HEK293 (cell line): ENCODE results near the gene PCBP3.
"Not testable (repeated sequence)": the region's sequence is repeated elsewhere in the genome, so short reads cannot be mapped to it uniquely, and the experiment has no call there.

Experiments used
- CTCF ChIA-PET: fragments of 350-600 bp; formaldehyde crosslinking; extraction: SDS; loops from one replicate; lab custom pipeline; 2021; ENCODE audit warnings: antibody characterized with exemption; lab: Yijun Ruan, JAX
- POLR2A ChIA-PET: fragments of 300-600 bp; formaldehyde crosslinking; extraction: SDS; loops from one replicate; lab custom pipeline; 2020; ENCODE audit warnings: antibody characterized with exemption, inconsistent platforms; lab: Yijun Ruan, JAX
- H3K27ac ChIP-seq: fragments of 200-500 bp; sonication (Bioruptor generic); 2 replicates; pipeline ENCODE4 v1.5.1; 2014; ENCODE audit warnings: low read depth, low read length, control low read depth, inconsistent platforms; ENCODE audit errors: extremely low read depth
- H3K36me3 ChIP-seq, 2 experiments: fragments of 200-500 bp in 1 of 2; sonication (Bioruptor generic) in 1 of 2; 1 replicate in 1 of 2; 2 replicates in 1 of 2; pipeline ENCODE4 v1.5.1; 2014 to 2017; ENCODE audit warnings: inconsistent platforms in 2 of 2, low read length in 2 of 2; ENCODE audit not compliant: control insufficient read depth in 2 of 2, insufficient read depth in 1 of 2
- H3K4me1 ChIP-seq: fragments of 200-500 bp; sonication (Bioruptor generic); 2 replicates; pipeline ENCODE4 v1.5.1; 2014; ENCODE audit warnings: mild to moderate bottlenecking, low read length, inconsistent platforms; ENCODE audit not compliant: control insufficient read depth, insufficient read depth
- H3K4me3 ChIP-seq: 2 replicates; pipeline ENCODE4 v1.5.1; 2011; ENCODE audit warnings: low read depth, mild to moderate bottlenecking, control low read depth, low read length, moderate library complexity
- H3K9me3 ChIP-seq: fragments of 200-500 bp; sonication (Bioruptor generic); 2 replicates; pipeline ENCODE4 v1.5.1; 2014; ENCODE audit warnings: low read depth, low read length, inconsistent platforms; ENCODE audit not compliant: control insufficient read depth, insufficient read depth
- GLI4 ChIP-seq: fragments of 450-650 bp; formaldehyde crosslinking; IDR thresholded peaks from 2 replicates; pipeline ENCODE4 v1.5.1; 2016; ENCODE audit warnings: missing biosample characterization, missing genetic modification characterization
- GLIS1 ChIP-seq: fragments of 450-650 bp; formaldehyde crosslinking; IDR thresholded peaks from 2 replicates; pipeline ENCODE4 v1.5.1; 2016; ENCODE audit warnings: missing biosample characterization, missing genetic modification characterization
- SETDB1 ChIP-seq: IDR thresholded peaks from one replicate; pipeline ENCODE4 v1.6.1; 2017; ENCODE audit warnings: mild to moderate bottlenecking, low read length, moderate library complexity, mixed read lengths; ENCODE audit not compliant: insufficient read length
- SP7 ChIP-seq: fragments of 450-650 bp; formaldehyde crosslinking; IDR thresholded peaks from 2 replicates; pipeline ENCODE4 v1.5.1; 2016; ENCODE audit warnings: missing biosample characterization, missing genetic modification characterization
- WT1 ChIP-seq: fragments of 450-650 bp; formaldehyde crosslinking; IDR thresholded peaks from 2 replicates; pipeline ENCODE4 v1.5.1; 2016; ENCODE audit warnings: missing biosample characterization, missing genetic modification characterization
- ZNF146 ChIP-seq: fragments of 450-650 bp; formaldehyde crosslinking; IDR thresholded peaks from 2 replicates; pipeline ENCODE4 v1.5.1; 2016; ENCODE audit warnings: missing biosample characterization, missing genetic modification characterization
- ZNF155 ChIP-seq: fragments of 450-650 bp; formaldehyde crosslinking; IDR thresholded peaks from 2 replicates; pipeline ENCODE4 v1.5.1; 2016; ENCODE audit warnings: missing biosample characterization, missing genetic modification characterization
- ZNF433 ChIP-seq: fragments of 450-650 bp; formaldehyde crosslinking; IDR thresholded peaks from 2 replicates; pipeline ENCODE4 v1.5.1; 2016; ENCODE audit warnings: missing biosample characterization, missing genetic modification characterization, low read depth
- ZNF48 ChIP-seq: fragments of 450-650 bp; formaldehyde crosslinking; IDR thresholded peaks from 2 replicates; pipeline ENCODE4 v1.5.1; 2016; ENCODE audit warnings: missing biosample characterization, missing genetic modification characterization
- TF ChIP-seq, protein P1 (sequence below): fragments of 450-650 bp; formaldehyde crosslinking; IDR thresholded peaks from 2 replicates; pipeline ENCODE4 v1.5.1; 2016; ENCODE audit warnings: missing biosample characterization, missing genetic modification characterization
- TF ChIP-seq, protein P2 (sequence below): fragments of 450-650 bp; formaldehyde crosslinking; IDR thresholded peaks from 2 replicates; pipeline ENCODE4 v1.5.1; 2017; ENCODE audit warnings: missing biosample characterization, mild to moderate bottlenecking, missing genetic modification characterization, moderate library complexity

PCBP3 gene

GRCh38 chr21:45618846-45619485, 24.6 kb upstream of the PCBP3 start (continued):
- TF ChIP-seq GLI4 (no peak), ZNF433 (tag by site-specific recombination) (no peak)

DNA sequence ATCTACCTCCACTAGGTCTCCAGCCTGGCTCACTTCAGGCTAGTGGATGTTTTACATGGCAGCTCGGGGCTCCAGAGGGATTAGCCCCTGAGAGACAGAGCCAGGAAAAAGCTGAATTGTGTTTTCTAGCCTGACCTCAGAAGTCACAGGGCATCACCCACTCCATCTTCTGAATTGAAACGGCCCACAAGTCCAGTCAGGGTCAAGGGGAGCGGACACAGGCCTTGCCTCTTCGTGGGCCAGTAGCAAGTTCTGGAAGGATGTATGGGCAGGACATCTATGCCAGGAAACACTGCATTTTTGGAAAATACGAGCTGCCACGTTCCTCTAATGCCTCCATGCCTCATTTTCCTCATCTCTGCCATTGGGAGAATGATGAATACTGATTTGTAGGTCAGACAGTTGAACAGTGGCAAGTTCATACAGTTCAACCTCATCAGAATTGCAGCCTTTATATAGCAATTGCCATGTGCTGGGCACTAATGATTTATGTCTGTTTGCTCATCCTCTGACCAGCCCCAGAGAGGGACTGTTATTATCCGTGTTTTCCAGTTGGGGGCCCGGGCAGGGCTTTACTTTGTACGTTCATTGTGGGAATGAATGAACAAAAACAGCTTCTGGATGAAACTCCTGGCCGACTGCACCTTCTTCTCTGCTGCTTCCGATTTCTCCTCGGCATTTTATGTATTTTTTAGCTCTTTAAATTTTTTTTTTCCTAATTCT, 23.2 kb upstream of the PCBP3 start:
- ChIA-PET POLR2A (no interaction called here), CTCF (interaction anchor here (1.6 kb wide), 1 partner anchor 64 kb away, joined by 7 read pairs; no protein-coding TSS in a partner anchor)
- Histone ChIP-seq H3K27ac (no peak overlapping the region), H3K4me1 (peaks cover 15% of the 10 kb centered on the region; the same call in 1 of the 2 replicates), H3K9me3 (no peaks in the 10 kb centered on the region), H3K4me3 (no peak overlapping the region), H3K36me3 (no peaks in the 10 kb centered on the region)
- TF ChIP-seq SP7 (tag by site-specific recombination), result peak; percentile 56
- TF ChIP-seq, protein P1, sequence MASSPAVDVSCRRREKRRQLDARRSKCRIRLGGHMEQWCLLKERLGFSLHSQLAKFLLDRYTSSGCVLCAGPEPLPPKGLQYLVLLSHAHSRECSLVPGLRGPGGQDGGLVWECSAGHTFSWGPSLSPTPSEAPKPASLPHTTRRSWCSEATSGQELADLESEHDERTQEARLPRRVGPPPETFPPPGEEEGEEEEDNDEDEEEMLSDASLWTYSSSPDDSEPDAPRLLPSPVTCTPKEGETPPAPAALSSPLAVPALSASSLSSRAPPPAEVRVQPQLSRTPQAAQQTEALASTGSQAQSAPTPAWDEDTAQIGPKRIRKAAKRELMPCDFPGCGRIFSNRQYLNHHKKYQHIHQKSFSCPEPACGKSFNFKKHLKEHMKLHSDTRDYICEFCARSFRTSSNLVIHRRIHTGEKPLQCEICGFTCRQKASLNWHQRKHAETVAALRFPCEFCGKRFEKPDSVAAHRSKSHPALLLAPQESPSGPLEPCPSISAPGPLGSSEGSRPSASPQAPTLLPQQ (tag by site-specific recombination), result no peak

GRCh38 chr21:45621435-45622331, 21.8 kb upstream of the PCBP3 start:
- TF ChIP-seq ZNF146, result peak; percentile 100
- TF ChIP-seq, all 188 proteins: peak for 1; not testable (repeated sequence) for 187
- H3K36me3 ChIP-seq, H3K4me3 ChIP-seq, H3K27ac ChIP-seq, POLR2A ChIA-PET, H3K9me3 ChIP-seq: not testable (repeated sequence)
- CTCF ChIA-PET, result interaction anchor here (1.6 kb wide), 1 partner anchor 66 kb away, joined by 7 read pairs; no protein-coding TSS in a partner anchor
- H3K4me1 ChIP-seq, result peaks cover 15% of the 10 kb centered on the region; the same call in 1 of the 2 replicates

DNA sequence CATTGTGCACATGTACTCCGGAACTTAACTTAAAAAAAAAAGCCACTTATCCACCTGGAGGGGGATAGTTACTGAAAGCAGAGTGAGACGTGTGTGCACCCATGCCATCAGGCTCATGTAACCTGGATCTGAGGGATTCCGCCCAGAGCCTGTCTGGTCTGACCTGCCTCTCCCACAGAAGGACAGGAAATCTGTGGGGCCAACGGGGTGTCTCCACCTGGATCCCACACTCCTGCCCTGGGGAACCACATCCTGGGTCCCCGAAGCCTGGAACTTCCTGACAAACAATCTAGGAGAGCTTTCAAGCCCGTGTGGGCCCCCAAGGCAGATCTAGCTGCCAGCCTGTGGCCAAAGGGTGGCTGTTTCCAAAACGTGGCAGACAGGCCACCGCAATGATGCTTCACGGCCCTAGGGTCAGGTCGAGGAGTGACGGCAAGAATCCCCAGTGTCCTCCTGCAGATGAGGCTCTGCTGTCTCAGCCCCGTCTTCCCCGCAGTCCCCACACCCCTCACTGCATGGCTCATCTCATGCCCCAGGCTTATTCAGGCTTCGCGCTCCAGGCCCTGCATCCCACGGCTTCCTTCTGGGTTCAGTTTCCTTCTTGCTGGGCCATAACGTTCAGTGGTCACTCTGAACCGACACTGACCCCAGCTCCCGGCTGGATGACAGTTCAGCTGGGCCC, 21.0 kb upstream of the PCBP3 start:
- H3K36me3 ChIP-seq, result no peaks in the 10 kb centered on the region
- no peak for TF ChIP-seq ZNF48
- TF ChIP-seq ZNF155 (tag by site-specific recombination), result no peak
- TF ChIP-seq GLIS1 (tag by site-specific recombination), result peak; percentile 23; the same call in 1 of the 2 replicates
- no peak for TF ChIP-seq ZNF146
- no peak for TF ChIP-seq SETDB1
- TF ChIP-seq, protein P2, sequence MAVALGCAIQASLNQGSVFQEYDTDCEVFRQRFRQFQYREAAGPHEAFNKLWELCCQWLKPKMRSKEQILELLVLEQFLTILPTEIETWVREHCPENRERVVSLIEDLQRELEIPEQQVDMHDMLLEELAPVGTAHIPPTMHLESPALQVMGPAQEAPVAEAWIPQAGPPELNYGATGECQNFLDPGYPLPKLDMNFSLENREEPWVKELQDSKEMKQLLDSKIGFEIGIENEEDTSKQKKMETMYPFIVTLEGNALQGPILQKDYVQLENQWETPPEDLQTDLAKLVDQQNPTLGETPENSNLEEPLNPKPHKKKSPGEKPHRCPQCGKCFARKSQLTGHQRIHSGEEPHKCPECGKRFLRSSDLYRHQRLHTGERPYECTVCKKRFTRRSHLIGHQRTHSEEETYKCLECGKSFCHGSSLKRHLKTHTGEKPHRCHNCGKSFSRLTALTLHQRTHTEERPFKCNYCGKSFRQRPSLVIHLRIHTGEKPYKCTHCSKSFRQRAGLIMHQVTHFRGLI, result no peak
- TF ChIP-seq WT1 (tag by site-specific recombination), result no peak
- no peak overlapping the region for H3K4me3 ChIP-seq
- CTCF ChIA-PET, result no interaction called here
- no peak overlapping the region for H3K27ac ChIP-seq
- POLR2A ChIA-PET, result no interaction called here
- no peaks in the 10 kb centered on the region for H3K9me3 ChIP-seq
- peaks cover 12% of the 10 kb centered on the region; the same call in 1 of the 2 replicates for H3K4me1 ChIP-seq
